Retinal pigment epithelial cell (primary cell): Measurements from ENCODE around the gene PLXNB1.

Experiments used
- DNase-seq: peaks from one replicate; pipeline ENCODE4 v3.0.0-alpha.2; 2010; ENCODE audit warnings: low read depth
- H3K4me3 ChIP-seq: 2 replicates; pipeline ENCODE4 v1.5.1; 2011; ENCODE audit warnings: mild to moderate bottlenecking, low read length, control low read depth, moderate library complexity
- TF ChIP-seq, protein P1 (sequence below): conservative IDR thresholded peaks from 2 replicates; pipeline ENCODE4 v1.5.1; 2011; ENCODE audit warnings: low read depth, low read length, control low read depth, inconsistent platforms

Gene PLXNB1

DNA sequence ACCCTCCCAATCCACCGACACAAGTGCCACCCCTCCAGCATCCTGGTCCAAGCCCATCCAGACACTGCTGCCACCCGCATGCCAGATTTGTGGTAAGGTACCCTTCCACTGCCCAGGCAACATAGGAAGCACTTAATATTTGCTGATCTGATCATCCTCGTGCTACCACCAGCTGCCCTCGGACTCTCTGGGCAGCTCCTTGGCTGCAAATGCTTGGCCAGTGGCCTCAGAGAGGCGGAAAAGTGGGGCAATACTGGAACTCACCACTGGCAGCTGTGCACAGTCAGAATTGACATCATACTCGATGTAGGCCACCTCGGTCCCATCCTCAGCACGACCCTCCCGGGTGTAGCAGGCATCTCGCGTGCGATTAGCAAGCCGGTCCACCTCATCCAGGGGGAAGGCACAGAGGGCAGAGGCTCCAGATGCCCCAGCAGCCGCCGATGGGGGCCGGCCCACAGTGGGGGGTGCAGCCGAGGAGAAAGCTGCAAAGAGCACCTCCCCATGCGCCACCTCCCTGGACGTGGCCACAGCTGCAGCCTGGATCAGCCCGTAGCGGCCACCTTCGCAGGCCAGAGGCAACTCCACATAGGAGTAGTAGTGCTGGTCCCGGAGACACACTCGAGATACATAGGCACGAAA is 6.5 kb downstream of the PLXNB1 start:
- no peak for DNase-seq
- TF ChIP-seq, protein P1, sequence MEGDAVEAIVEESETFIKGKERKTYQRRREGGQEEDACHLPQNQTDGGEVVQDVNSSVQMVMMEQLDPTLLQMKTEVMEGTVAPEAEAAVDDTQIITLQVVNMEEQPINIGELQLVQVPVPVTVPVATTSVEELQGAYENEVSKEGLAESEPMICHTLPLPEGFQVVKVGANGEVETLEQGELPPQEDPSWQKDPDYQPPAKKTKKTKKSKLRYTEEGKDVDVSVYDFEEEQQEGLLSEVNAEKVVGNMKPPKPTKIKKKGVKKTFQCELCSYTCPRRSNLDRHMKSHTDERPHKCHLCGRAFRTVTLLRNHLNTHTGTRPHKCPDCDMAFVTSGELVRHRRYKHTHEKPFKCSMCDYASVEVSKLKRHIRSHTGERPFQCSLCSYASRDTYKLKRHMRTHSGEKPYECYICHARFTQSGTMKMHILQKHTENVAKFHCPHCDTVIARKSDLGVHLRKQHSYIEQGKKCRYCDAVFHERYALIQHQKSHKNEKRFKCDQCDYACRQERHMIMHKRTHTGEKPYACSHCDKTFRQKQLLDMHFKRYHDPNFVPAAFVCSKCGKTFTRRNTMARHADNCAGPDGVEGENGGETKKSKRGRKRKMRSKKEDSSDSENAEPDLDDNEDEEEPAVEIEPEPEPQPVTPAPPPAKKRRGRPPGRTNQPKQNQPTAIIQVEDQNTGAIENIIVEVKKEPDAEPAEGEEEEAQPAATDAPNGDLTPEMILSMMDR: no peak
- no peak overlapping the region for H3K4me3 ChIP-seq

DNA sequence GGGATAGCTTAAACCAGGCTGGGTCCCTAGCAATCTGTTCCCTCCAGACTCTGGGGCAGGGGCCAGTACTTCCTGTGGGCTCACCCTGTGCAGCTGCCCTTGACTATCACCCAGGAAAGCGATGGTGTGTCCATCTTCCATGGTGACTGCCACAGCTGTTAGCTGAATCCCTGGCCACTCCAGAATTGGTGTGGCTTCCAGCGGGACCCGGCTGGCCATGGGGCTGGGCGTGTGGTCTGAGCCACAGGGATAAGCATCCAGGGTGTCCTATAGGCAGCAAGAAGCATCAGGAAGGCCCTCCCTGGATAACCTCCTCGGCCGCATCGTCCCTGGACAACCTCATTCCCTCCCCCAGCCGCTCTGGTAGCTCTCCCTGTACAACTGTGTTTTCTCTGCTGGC is 7.2 kb downstream of the PLXNB1 start:
- H3K4me3 ChIP-seq: no peak overlapping the region
- TF ChIP-seq, protein P1: no peak
- no peak for DNase-seq

DNA sequence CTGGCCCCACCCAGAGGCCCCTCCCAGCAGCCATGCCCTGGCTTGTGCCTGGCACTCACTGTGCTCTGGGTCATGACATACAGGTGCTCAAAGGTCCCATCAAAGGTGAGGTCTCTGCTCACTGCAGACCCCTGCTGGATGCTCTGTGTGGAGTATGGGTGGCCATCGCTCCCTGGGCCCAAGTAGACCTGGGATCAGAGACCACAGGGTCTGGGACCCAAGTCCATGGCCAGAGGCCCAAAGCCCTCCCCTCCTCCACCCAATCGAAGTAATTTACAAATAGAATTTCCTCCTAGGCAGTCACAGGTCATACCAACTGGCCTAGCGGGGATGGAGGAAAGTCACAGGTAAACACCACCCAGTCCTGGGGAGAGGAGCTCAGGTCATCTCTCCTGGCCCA is 7.6 kb downstream of the PLXNB1 start:
- DNase-seq: no peak
- H3K4me3 ChIP-seq: no peak overlapping the region
- TF ChIP-seq, protein P1: peak; percentile 24

DNA sequence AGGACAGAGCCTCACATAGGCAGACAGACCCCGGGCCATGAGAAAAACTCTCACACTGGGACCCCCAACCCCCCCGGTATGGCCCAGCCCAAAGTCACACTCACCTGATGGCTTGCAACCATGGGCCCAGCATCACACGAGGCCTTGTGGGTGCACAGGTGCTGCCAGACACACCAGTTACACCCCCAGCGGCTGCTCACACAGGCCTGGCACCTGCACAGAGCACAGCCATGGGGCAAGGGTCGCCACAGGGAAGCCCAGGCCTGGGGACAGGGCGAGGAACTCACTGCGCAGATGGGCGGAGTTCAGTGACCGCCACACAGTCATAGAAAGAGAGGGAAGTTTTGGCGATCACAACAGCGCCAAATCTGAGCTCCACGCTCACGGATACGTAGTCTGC is 9.3 kb downstream of the PLXNB1 start:
- no peak for DNase-seq
- TF ChIP-seq, protein P1: no peak
- H3K4me3 ChIP-seq: no peak overlapping the region

DNA sequence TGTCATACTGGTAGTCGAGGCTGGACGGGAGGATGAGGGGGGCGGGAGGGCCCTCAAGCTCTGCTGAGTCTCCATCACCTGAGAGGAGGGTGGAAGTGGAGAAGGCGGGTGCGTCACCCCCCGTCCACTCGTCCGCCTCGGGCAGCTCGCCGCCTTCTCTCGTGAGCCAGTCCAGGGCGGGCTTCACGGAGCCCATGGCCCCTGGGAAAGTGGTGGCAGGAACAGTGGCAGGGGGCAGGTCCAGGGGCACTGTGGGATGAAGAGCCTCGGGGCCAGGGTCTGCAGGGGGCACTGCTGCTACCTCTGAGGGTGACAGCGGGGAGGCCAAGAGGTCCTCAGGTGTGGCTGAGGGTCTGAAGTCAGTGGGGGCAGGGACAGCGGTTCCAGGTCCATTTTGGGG is 10.3 kb downstream of the PLXNB1 start:
- H3K4me3 ChIP-seq: no peak overlapping the region
- TF ChIP-seq, protein P1: no peak
- DNase-seq: no peak

DNA sequence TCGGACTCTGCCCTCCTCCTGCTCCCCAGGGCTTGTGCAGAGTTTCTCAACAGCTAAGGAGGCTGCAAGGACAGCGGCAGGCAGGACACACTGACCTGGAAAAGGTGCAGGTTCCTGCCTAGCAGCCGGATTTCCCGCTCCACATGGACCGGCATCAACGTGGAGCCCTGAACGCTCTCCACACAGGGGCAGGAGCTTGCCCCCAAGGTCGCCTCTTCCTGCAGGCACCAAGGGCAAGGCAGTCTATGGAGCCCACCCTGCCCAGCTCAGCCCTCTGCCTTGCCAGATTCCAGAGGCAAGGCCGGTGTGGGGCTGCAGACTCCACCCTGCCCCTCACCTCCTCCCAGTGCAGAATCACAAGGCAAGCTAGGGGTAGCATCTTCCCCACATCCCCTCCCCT is 10.7 kb downstream of the PLXNB1 start:
- TF ChIP-seq, protein P1: no peak
- DNase-seq: no peak
- no peak overlapping the region for H3K4me3 ChIP-seq

DNA sequence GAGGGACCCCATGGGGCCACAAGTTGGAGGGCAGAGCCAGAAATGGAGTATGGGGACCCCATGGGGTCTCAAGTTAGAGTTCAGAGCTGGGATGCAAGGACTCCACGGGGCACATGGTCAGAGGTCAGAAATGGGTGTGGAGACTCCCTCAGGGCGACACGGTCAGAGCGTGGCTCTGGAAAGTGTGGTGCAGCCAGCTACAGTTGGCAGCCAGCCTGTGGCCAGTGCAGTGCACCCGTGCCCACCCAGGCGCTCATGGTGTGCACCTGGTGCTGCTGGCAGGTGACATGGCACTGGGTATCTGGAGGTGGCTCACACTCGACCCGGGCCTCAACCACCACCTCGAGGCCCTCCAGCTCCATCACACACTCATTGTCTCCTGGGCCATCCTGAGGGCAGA is 11.2 kb downstream of the PLXNB1 start:
- TF ChIP-seq, protein P1: no peak
- DNase-seq: no peak
- H3K4me3 ChIP-seq: no peak overlapping the region
